ENCODE results near the gene CENPE.

- TF ChIP-seq CTCF (IDR thresholded peaks at IDR 0.05; ENCODE audit: low read depth, low read length, missing input control), result no peak
- no peak for TF ChIP-seq RAD21 (IDR thresholded peaks at IDR 0.05)
- TF ChIP-seq MAX (IDR thresholded peaks at IDR 0.05), result no peak
- TF ChIP-seq ATF3 (IDR thresholded peaks at IDR 0.05), result no peak
- TF ChIP-seq YY1 (IDR thresholded peaks at IDR 0.05), result no peak
- TF ChIP-seq SP1 (IDR thresholded peaks at IDR 0.05), result no peak
- TF ChIP-seq TAF1 (conservative IDR thresholded peaks at IDR 0.05), result no peak
- no peak for TF ChIP-seq REST (IDR thresholded peaks at IDR 0.05)
- no peak for TF ChIP-seq GABPA (IDR thresholded peaks at IDR 0.05 in 1 of 2, conservative IDR thresholded peaks at IDR 0.05 in 1 of 2)
- TF ChIP-seq ZBTB33 (IDR thresholded peaks at IDR 0.05), result no peak
- no peak for TF ChIP-seq JUND (IDR thresholded peaks at IDR 0.05)
- TF ChIP-seq RXRA (IDR thresholded peaks at IDR 0.05), result no peak
- TF ChIP-seq NR2F2 (IDR thresholded peaks at IDR 0.05), result no peak
Measured at GRCh38 chr4:103126126-103126525, 72.0 kb downstream of the CENPE start.

Data from liver (tissue), 3 donors.